Measurements from ENCODE around the gene TEK.

TEK gene

DNA sequence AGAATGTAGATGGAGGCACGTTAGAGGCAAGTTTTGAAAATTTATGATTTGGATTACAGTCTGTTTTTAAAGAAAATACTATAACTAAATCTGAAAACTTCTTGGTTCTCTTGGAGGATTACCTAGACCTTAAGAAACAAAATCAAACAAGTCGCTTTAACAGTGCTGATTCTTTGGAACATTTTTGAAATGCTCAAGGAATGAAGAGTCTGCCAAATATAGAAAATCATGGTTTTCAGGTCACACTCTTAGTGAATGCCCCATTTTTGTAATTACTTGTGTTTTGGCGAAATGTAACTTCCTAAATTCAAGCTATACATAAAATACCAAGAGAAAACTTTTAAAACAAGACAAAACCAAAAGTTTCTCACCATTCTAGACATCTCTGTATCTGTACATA is 94.8 kb downstream of the TEK start:
- H3K9me3 ChIP-seq, result no peaks in the 10 kb centered on the region
- no peaks in the 10 kb centered on the region for H3K4me1 ChIP-seq (ENCODE audit: control insufficient read depth in 1 of 2, insufficient read depth in 1 of 2, low read depth in 1 of 2, low read length in 1 of 2)
- H3K36me3 ChIP-seq, result no peaks in the 10 kb centered on the region

GRCh38 chr9:27204578-27204977 is 95.6 kb downstream of the TEK start:
- Histone ChIP-seq H3K36me3 (no peaks in the 10 kb centered on the region), H3K4me3 (ENCODE audit: low read depth in 1 of 2, low read length in 1 of 2) (no peak overlapping the region), H3K27me3 (no peaks in the 10 kb centered on the region), H3K27ac (no peak overlapping the region), H3K9me3 (no peaks in the 10 kb centered on the region), H3K4me1 (ENCODE audit: control insufficient read depth in 1 of 2, insufficient read depth in 1 of 2, low read depth in 1 of 2, low read length in 1 of 2) (no peaks in the 10 kb centered on the region)
- TF ChIP-seq CTCF (IDR thresholded peaks at IDR 0.05), result no peak

More for the DNA sequence above, 94.8 kb downstream of the TEK start:
- H3K27me3 ChIP-seq, result no peaks in the 10 kb centered on the region
- no peak for TF ChIP-seq CTCF (IDR thresholded peaks at IDR 0.05)
- no peak overlapping the region for H3K27ac ChIP-seq
- no peak overlapping the region for H3K4me3 ChIP-seq (ENCODE audit: low read depth in 1 of 2, low read length in 1 of 2)

DNA sequence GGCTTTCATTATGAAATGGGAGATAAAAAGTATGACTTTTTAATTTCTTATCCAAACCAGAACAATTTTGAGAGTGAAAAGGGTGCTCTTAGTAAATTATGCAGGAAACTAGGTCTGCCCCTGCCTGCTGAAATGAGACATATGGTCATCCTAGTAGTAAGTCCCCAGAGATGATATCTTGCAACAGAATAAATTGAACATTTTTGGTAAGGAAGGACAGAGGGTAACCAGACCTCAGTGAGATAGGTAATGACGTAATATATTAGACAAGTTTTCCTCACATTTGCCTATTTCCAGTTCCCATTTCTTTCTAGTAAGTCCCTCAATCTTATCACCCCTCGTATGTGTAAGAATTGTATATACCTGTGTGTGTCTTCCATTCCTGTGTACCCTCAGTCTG is 96.2 kb downstream of the TEK start:
- no peaks in the 10 kb centered on the region for H3K36me3 ChIP-seq
- H3K27ac ChIP-seq, result no peak overlapping the region
- no peak overlapping the region for H3K4me3 ChIP-seq (ENCODE audit: low read depth in 1 of 2, low read length in 1 of 2)
- TF ChIP-seq CTCF (IDR thresholded peaks at IDR 0.05), result no peak
- H3K9me3 ChIP-seq, result no peaks in the 10 kb centered on the region
- no peaks in the 10 kb centered on the region for H3K27me3 ChIP-seq
- no peaks in the 10 kb centered on the region for H3K4me1 ChIP-seq (ENCODE audit: control insufficient read depth in 1 of 2, insufficient read depth in 1 of 2, low read depth in 1 of 2, low read length in 1 of 2)

DNA sequence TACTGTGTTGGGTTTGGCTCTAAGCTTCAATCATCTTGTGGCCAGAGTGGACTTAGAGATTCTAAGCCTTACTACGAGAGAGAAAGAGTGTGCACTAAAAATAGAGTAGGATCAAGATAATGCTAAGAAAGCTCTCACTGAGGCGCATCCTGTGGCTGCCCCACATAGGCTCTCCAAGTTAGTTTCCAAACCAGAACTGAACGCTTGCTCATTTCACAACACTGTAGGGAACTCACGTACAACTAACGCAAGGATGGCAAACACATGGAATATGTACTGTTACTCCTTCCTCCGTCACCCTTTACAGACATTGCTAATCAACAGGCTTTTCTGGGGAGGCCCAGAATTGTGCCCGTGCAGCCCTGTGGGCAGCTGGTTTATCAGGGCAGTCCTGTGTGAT is 97.0 kb downstream of the TEK start:
- Histone ChIP-seq H3K27ac (no peak overlapping the region), H3K4me3 (ENCODE audit: low read depth in 1 of 2, low read length in 1 of 2) (no peak overlapping the region), H3K4me1 (ENCODE audit: control insufficient read depth in 1 of 2, insufficient read depth in 1 of 2, low read depth in 1 of 2, low read length in 1 of 2) (no peaks in the 10 kb centered on the region), H3K36me3 (no peaks in the 10 kb centered on the region), H3K27me3 (no peaks in the 10 kb centered on the region), H3K9me3 (no peaks in the 10 kb centered on the region)
- TF ChIP-seq CTCF (IDR thresholded peaks at IDR 0.05), result no peak

- no peaks in the 10 kb centered on the region for H3K36me3 ChIP-seq
- no peaks in the 10 kb centered on the region for H3K27me3 ChIP-seq
- TF ChIP-seq CTCF (IDR thresholded peaks at IDR 0.05), result no peak
These were observed 100.0 kb downstream of the TEK start for GRCh38 chr9:27209034-27209433.

GRCh38 chr9:27210588-27210987 is 101.6 kb downstream of the TEK start:
- no peaks in the 10 kb centered on the region for H3K27me3 ChIP-seq
- H3K27ac ChIP-seq, result no peak overlapping the region
- no peak overlapping the region for H3K4me3 ChIP-seq (ENCODE audit: low read depth in 1 of 2, low read length in 1 of 2)
- TF ChIP-seq CTCF (IDR thresholded peaks at IDR 0.05), result no peak
- no peaks in the 10 kb centered on the region for H3K36me3 ChIP-seq
- H3K4me1 ChIP-seq (ENCODE audit: control insufficient read depth in 1 of 2, insufficient read depth in 1 of 2, low read depth in 1 of 2, low read length in 1 of 2), result no peaks in the 10 kb centered on the region
- H3K9me3 ChIP-seq, result no peaks in the 10 kb centered on the region

More at GRCh38 chr9:27209034-27209433, 100.0 kb downstream of the TEK start:
- H3K27ac ChIP-seq, result no peak overlapping the region
- no peak overlapping the region for H3K4me3 ChIP-seq (ENCODE audit: low read depth in 1 of 2, low read length in 1 of 2)
- H3K9me3 ChIP-seq, result no peaks in the 10 kb centered on the region
- no peaks in the 10 kb centered on the region for H3K4me1 ChIP-seq (ENCODE audit: control insufficient read depth in 1 of 2, insufficient read depth in 1 of 2, low read depth in 1 of 2, low read length in 1 of 2)
